Right lobe of liver (tissue), 6 donors: Measurements from ENCODE around the gene ITGAE. TPM values are rescaled to one million over a fixed set of nuclear protein-coding genes. Genes with fewer than 3 reads are reported as not detected.

Experiments used
- ATAC-seq, 4 donors: fragments of 200-7000 bp; cut with Tn5 transposase; one replicate each; pipeline ENCODE4 v1.9.1; 2020; ENCODE audit warnings: mild to moderate bottlenecking in 4 of 4, moderate library complexity in 4 of 4
- DNase-seq, 3 donors: peaks; one replicate each; pipeline ENCODE4 v3.0.0-alpha.2; 2020
- H3K27ac ChIP-seq, 3 donors: fragments of 200-600 bp; one replicate each; pipeline ENCODE4 v1.8.0; 2022
- H3K27me3 ChIP-seq, 2 donors: fragments of 200-600 bp; one replicate each; pipeline ENCODE4 v1.8.0; 2022
- H3K36me3 ChIP-seq, 4 donors: fragments of 200-600 bp; sonication (generic) in 1 of 4; one replicate each; pipeline versions ENCODE4 v1.5.1 to v1.8.0; 2017 to 2022; ENCODE audit warnings: control low read depth in 1 of 4
- H3K4me1 ChIP-seq, 4 donors: fragments of 200-600 bp; sonication (generic) in 1 of 4; one replicate each; pipeline versions ENCODE4 v1.5.1 to v1.8.0; 2017 to 2022; ENCODE audit warnings: control low read depth in 1 of 4
- H3K4me3 ChIP-seq, 3 donors: fragments of 200-600 bp; one replicate each; pipeline ENCODE4 v1.8.0; 2022
- H3K9me3 ChIP-seq, 4 donors: fragments of 200-600 bp; sonication (generic) in 1 of 4; one replicate each; pipeline versions ENCODE4 v1.5.1 to v1.8.0; 2017 to 2022; ENCODE audit warnings: control low read depth in 1 of 4
- POLR2A ChIP-seq: fragments of 450-650 bp; IDR thresholded peaks from one replicate; pipeline ENCODE4 v1.6.1; 2017; ENCODE audit warnings: antibody characterized with exemption, mild to moderate bottlenecking
- WGBS: methylation state at CpG from one replicate; pipeline ENCODE4 v1.1.6; 2018; ENCODE audit warnings: low coverage, low lambda C conversion rate; ENCODE audit not compliant: insufficient coverage; ENCODE audit errors: missing lambda C conversion rate; 5-methylcytosine and 5-hydroxymethylcytosine counted together
- intact Hi-C, 2 donors: fragments of 100-400 bp; cut with DNase I; formaldehyde crosslinking; loops; one replicate each; pipeline versions ENCODE4 v1.11.2 to v1.14.1; 2022
- total RNA-seq, 6 experiments: library from RNA; depleted of rRNA in 2 of 6; stranded (reverse); fragments of >200 nt in 2 of 6; fragmentation: NEBNext Ultra II Directional in 3 of 6; extraction: Animal tissue kit (Norgen Biotek cat#: 25700) in 3 of 6; gene quantifications; one replicate each; pipeline versions ENCODE4 v1.1.0 to v1.2.4, GENCODE V29; 2016 to 2023
- TF ChIP-seq, protein P1 (sequence below), 4 donors: fragments of 200-600 bp in 3 of 4; fragments of 450-650 bp in 1 of 4; IDR thresholded peaks; one replicate each; pipeline versions ENCODE4 v1.5.1 to v1.8.0; 2016 to 2022; ENCODE audit warnings: antibody characterized with exemption in 4 of 4, mild to moderate bottlenecking in 2 of 4
- donor health status: DM: no; HTN: yes; CAD: no.
- donor health status: DM: no; HTN: no; CAD: no.
- donor health status: DM: no; HTN: no; CAD: no.
- donor health status: DM: no; HTN: yes; CAD: no.
- donor health status: DM: no; HTN: yes; CAD: no.

The ITGAE gene
- total RNA-seq, 6 experiments from 2014 or later = 5.4 to 7.7 (median 5.8) TPM

DNA sequence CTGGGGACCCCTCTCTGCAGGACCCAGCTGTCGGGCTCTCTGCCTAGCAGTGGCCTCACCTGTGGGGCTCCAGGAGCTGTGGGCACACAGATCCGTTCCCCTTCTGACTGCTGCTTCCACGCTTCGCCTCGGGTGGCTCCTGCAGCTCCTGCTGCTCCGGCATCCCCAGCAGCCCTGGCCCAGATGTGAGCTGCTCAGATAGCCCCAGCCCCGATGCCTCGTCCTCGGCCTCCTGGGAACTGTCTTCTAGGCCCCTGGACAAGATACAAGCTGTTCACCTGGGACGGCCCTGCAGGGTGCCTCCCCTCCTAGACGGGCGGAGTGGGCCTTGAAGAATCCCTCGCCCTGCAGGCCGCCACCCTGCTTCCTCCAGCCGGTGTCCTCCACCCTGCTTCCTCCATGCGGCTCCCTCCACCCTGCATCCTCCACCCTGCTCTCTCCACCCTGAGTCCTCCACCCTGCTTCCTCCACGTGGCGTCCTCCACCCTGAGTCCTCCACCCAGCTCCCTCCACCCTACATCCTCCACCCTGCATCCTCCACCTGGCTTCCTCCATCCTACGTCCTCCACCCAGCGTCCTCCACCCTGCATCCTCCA, 121.4 kb downstream of the ITGAE start:
- DNase-seq (no peak), ATAC-seq (no peak)
- H3K9me3 ChIP-seq = no peaks in the 10 kb centered on the region
- 69% methylated on average over 10 of the region's 20 CpGs for WGBS
- no peak overlapping the region for H3K4me3 ChIP-seq
- H3K27ac ChIP-seq = no peak overlapping the region
- no peaks in the 10 kb centered on the region for H3K36me3 ChIP-seq
- no peaks in the 10 kb centered on the region for H3K4me1 ChIP-seq
- TF ChIP-seq, protein P1, sequence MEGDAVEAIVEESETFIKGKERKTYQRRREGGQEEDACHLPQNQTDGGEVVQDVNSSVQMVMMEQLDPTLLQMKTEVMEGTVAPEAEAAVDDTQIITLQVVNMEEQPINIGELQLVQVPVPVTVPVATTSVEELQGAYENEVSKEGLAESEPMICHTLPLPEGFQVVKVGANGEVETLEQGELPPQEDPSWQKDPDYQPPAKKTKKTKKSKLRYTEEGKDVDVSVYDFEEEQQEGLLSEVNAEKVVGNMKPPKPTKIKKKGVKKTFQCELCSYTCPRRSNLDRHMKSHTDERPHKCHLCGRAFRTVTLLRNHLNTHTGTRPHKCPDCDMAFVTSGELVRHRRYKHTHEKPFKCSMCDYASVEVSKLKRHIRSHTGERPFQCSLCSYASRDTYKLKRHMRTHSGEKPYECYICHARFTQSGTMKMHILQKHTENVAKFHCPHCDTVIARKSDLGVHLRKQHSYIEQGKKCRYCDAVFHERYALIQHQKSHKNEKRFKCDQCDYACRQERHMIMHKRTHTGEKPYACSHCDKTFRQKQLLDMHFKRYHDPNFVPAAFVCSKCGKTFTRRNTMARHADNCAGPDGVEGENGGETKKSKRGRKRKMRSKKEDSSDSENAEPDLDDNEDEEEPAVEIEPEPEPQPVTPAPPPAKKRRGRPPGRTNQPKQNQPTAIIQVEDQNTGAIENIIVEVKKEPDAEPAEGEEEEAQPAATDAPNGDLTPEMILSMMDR (IDR thresholded peaks at IDR 0.05) = no peak
- TF ChIP-seq POLR2A = no peak
- no peaks in the 10 kb centered on the region for H3K27me3 ChIP-seq
- intact Hi-C loops = no loop called here

DNA sequence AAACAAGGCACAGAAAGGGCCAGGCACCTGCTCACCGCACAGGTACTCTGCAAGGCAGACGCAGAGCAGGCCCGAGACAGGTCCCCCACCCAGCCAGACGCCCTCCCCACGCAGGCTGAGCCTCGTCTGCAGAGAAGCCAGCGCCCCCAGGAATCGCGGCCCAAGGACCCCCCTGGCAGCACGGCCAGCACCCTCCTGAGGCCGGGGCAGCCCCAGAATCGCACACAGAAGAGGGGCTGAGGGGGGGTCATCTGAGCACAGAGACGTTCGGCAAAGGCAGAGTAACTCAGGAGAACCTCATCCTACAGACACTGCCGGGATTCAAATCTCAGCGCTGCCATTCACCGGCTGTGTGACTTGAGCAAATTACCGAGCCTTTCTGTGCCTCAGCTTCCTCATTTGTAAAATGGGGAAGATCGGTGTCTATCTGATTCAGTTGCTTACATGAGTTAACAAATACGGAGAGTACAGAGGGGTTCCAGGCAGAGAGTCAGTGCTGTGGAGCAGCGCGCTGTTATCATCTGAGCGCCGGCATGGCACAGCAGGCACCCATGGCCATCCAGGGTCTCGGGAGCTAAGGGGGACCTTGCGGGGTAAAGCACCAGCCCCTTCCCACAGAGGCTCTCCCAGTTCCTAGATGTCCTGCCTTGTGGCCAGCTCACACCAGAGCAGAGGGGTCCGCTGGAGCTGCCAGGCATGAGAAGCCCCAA, 122.0 kb downstream of the ITGAE start:
- intact Hi-C loops = no loop called here
- no peak for TF ChIP-seq POLR2A
- TF ChIP-seq, protein P1 (IDR thresholded peaks at IDR 0.05) = no peak
- ATAC-seq (no peak), DNase-seq (peak in 1 of 3 donors; percentile 13)
- no peaks in the 10 kb centered on the region for H3K27me3 ChIP-seq
- no peaks in the 10 kb centered on the region for H3K4me1 ChIP-seq
- no peak overlapping the region for H3K27ac ChIP-seq
- no peaks in the 10 kb centered on the region for H3K36me3 ChIP-seq
- no peaks in the 10 kb centered on the region for H3K9me3 ChIP-seq
- no peak overlapping the region for H3K4me3 ChIP-seq
- WGBS = 70% methylated on average over 3 of the region's 27 CpGs

DNA sequence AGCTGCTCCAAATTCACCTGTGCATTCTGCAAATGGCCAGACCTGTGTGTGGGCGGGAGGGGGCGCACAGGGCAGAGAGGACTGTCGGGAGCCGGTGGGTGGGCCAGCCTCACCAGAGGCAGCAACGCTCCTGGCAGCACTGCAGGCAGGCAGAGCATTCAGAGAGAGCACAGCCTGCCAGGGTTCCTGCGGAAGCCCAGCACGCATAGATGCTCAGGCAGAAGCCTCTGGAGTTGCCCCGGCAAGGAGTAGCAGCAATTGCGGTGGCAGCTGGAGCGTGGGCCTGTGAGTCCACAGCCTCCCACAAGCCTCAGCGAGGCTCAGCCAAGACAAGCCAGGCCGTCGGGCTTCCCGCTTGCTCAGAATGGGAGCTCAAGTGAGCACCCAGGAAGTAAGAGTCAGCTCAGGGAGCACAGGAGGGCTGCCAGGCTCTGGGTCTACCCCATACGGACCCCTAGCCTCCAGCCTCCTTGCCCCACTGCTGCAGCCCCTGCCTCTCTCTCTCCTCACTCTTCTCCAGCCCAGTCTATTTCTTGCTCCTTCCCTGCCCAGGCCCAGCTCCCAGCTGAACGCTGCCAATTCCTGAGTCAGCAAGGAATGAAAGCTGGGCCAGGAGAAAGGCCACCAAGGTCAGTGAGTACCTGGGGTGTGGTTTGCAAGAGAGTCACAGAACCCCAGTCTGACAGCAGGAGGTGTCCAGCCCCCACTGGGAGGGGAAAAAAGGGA, 122.7 kb downstream of the ITGAE start:
- Histone ChIP-seq H3K36me3 (no peaks in the 10 kb centered on the region), H3K4me3 (no peak overlapping the region), H3K27ac (no peak overlapping the region), H3K4me1 (no peaks in the 10 kb centered on the region), H3K9me3 (no peaks in the 10 kb centered on the region), H3K27me3 (no peaks in the 10 kb centered on the region)
- TF ChIP-seq, protein P1 (IDR thresholded peaks at IDR 0.05) = no peak
- no peak for TF ChIP-seq POLR2A
- no peak for ATAC-seq
- DNase-seq = no peak
- no CpG with 5 or more reads among the region's 16 CpGs for WGBS
- intact Hi-C loops = no loop called here

DNA sequence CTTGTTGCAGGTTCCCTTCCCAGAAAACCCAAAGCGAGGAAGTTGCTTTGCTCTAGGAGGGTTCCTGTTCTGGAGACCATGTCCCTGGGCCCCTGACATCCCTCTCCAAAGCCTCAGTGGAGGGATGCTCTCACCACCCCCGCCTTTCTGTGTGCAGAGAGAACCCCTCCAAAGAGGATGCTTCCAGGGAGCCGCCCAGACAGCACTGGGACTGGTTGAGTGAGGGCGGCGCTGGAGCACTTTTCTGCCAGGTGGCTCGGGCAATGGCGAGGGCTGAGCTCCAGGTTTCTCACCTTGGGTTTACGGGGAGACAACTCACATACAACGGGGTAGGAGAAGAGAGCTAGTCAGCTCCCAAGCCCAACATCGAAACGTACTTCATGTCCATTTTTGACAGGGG, 125.1 kb downstream of the ITGAE start:
- intact Hi-C loops = no loop called here
- no peak for DNase-seq
- H3K9me3 ChIP-seq = no peaks in the 10 kb centered on the region
- WGBS = 67% methylated on average over 5 of the region's 11 CpGs
- no peaks in the 10 kb centered on the region for H3K36me3 ChIP-seq
- ATAC-seq = no peak
- H3K4me3 ChIP-seq = no peak overlapping the region
- no peak overlapping the region for H3K27ac ChIP-seq
- no peak for TF ChIP-seq POLR2A
- TF ChIP-seq, protein P1 (IDR thresholded peaks at IDR 0.05) = no peak
- H3K27me3 ChIP-seq = no peaks in the 10 kb centered on the region
- no peaks in the 10 kb centered on the region for H3K4me1 ChIP-seq
